SKM-1 (cell line): Measurements from ENCODE around the gene TP73.

Experiments used
- DNase-seq: peaks from one replicate; lab custom pipeline; 2025; ENCODE audit not compliant: unreplicated experiment; lab: John Stamatoyannopoulos, UW

The TP73 gene

DNA sequence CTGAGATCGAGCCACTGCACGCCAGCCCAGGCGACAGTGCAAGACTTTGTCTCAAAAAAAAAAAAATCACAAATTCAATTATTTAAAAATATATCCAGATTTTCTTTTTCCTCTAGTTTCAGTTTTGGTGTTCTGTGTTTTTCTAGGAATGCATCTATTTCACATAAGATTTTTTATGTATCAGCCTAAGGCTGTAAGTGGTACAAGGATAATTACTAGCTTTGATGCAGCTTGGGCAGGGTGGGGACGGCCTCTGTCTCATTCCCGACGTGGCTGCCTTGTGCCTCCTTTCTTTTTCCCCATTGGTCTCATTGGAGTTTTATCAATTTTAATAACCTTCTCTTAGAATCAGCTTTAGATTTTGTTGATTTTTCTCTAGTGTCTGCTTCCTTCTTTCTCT is 106.8 kb downstream of the TP73 start:
- no peak for DNase-seq

DNA sequence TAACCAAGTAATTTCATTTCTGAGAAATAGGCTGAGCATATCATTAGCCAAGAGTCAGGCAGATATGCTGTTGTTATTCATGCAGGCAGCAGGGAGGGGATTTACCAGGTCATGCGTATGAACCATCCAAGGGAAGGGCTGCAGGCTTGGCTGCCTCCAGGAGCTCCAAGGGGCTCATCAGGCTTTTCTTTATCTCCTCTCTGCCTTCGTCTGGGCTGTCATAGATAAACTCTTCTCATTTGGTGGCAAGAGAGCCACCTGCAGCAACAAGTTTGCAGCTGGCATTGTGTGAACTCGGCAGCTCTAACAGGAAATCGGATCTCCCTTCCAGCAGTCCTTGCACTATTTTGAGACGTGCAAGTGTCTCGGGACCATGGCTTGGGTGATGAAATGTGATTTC is 107.5 kb downstream of the TP73 start:
- DNase-seq = no peak

DNA sequence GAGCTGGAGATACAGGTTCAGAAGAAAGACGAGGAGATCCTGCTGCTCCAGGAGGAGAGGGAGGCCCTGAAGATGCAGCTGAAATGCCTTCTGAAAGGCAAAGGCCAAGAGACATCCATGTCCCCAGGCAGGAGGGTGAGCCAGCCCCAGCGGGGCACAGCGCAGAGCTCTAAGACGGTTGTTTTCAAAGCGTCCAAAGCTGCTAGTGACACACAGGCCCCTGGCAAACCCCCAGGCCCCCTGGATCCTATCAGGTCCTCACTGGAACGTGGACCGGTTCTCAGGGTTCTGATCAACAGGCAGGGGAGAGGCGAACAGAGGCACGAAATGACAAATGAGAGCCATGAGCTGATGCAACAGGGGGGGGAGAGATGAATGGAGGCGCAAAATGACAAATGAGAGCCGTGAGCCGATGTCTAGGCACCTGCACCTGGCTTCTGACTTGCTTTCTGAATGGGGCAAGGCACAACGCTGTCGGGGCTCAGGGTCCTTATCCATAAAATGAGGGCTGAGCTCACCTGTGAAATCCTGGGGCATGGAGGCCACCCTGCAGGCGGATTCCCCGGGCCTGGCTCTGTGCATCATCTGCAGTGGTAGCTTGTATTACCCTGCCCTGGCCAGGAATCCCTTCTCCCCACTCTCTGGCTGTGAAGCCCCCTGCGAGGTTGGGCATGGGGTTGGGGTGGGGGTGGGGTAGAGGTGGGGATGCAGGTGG is 109.1 kb downstream of the TP73 start:
- DNase-seq = no peak

DNA sequence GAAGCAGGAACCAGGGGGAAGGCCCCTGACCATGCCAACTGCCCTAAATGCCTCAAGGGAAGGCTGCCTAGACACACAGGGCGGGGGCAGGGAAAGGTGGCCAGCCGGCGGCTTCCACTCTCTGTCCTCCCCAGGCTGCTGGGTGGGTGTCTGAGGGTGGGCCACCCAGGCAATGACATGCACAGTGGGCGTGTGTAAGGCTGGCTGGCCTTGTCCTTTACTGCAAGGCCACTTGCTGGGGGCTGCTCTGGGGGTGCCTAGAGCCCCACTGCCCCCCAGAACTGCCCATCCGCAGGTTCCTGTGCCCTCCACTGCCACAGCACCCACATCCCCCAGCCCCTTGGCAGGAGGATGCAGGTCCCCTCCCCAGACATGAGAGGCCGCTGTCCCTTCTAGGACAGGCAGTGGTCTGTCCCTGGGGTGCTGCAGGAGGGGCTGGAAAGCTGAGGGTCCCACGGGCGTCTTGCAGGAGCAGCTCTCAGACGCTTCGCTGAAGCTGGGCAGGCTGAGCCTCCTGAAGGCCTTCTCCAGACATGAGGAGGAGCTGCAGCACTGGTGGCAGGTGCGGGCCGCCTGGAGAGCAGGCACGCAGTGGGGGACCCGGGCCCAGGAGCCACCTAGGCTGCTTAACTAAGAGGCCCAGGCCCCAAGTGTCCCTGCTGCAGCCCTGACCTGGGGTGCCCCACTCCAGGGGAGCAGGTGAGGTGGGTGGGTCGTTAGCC is 110.0 kb downstream of the TP73 start:
- no peak for DNase-seq

DNA sequence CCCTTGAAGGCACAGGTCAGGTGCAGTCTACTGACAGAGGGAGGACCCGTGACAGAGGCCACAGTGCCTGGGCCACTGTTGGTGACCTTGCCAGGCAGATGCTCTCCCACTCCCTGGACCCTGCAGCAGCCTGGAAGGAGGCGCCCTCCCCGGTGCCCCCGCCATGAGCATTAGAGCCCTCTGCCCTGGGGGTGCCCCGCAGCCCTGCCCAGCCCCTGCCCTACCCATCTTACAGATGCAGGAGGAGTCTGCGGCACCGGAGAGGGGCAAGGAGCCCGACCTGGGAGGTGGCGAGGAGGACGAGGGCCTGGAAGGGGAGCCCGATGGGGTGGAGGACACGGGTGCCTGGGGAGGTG is 110.5 kb downstream of the TP73 start:
- DNase-seq = no peak

DNA sequence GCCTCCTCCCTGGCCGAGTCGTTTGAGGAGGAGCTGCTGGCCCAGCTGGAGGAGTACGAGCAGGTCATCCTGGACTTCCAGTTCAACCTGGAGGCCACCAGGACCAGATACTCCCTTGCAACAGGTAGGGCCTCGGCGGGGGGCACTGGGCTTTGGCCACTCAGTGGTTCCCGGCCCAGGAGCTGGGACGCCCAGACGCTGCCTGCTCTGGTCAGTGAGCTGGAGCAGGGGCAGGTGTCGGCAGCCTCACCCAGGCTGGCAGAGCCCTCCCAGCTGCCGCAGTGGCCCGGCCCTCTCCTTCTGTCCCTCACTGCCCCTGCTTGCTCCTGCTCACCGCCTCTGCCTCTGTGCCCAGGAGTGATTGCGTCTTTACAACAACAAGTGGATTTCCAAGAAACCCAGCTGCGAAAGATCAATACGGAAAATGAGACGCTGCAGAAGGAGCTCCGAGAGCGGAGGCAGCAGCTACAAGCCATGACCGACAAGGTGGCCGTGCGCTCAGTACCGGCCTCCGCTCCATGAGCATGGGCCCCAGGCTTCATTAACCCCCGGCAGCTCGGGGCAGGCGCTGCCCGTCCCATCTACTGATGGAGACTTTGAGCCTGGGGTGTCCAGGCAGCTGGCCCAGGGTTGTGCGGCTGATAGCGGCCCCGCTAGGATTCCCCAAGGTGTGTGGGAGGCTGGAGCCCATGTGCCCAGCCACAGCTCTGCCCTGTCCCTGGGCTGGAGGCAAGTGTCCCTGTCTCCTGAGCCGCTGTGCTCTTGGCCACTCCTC is 111.2 kb downstream of the TP73 start:
- DNase-seq = no peak

DNA sequence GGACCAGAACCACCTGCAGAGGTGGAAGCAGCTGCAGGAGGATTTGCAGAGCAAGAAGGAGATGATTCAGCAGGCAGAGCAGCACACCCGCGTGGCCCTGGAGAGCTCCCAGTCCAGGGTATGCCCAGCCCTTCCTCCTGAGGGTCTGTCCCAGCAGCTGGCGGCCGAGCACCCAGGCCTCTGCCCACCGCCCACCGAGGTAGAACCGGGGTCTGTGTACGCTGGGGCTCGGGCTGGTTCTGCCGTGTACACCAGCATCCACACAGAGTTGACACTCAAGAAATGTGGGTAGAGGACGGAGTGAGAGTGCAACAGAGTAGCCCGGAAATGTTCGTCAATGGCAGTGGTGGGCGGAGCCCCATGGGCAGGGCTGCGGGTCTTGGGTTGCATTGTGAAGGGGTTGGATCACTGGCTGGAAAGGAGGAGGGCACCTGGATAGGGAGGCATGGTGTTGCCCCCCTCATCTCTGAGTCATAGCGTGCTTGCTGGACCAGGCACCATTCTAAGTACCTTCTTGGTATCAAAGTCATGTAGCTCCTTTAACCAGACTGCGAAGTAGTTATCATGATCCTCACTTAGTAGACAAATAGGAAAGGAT is 115.1 kb downstream of the TP73 start:
- no peak for DNase-seq

DNA sequence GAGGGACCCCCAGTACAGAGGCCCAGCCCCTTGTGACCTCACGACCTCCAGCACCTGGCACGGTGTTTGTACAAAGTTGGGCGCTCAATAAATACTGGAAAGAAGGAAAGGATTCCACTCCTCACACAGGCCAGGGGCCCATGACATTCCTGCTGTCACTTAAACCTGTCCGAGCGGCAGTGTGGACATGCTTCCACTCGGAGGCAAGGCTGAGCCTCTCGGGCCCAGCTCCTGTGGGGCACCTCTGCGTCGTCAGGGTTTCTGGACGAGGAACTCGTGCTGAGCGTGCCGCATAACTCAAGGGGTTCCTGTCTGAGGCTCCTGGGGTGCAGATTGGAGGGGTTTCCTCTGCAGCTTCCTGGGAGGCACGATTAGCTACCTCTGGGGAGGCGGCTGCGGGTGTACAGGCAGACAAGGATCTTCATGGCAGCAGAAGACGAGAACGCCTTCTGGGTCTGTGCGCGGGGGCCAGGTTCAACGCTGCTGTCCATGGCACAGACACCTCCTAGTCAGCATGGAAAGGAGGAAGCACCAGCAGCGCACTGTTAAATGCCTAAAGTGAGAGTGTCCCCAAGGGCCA is 116.6 kb downstream of the TP73 start:
- no peak for DNase-seq

DNA sequence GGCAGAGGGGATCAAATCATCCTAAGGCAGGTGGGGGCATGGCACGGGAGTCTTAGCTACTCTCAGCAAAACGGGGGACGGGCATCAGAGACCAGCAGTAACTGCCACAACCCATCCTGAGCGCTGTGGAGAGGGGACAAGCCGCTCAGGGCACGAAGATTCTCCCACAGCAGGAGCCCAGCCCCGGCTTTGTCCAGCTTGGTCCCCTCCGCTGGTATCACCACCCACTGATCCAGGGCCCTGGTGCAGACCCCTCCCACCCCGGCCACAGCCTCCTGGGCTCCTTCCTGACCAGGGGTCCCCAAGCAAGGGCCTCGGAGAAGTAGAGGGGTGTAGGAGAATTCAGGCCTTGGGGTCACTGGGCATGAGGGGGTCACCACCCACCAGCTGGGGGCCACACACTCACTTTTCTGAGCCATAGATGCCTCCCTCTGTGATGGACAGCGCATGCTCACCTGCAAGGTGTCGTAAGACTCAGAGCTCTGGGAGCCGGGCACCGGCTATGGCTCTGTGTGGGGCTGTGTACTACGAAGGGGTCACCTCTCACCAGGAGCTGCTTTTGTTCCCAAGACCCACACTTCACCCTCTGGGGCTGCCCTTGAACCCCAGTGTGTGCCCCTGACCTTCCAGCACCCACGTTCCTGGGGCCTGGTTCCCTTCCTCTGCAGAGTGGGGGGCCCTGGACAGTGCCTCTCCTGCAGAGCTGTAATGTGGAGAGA is 117.9 kb downstream of the TP73 start:
- DNase-seq = no peak

DNA sequence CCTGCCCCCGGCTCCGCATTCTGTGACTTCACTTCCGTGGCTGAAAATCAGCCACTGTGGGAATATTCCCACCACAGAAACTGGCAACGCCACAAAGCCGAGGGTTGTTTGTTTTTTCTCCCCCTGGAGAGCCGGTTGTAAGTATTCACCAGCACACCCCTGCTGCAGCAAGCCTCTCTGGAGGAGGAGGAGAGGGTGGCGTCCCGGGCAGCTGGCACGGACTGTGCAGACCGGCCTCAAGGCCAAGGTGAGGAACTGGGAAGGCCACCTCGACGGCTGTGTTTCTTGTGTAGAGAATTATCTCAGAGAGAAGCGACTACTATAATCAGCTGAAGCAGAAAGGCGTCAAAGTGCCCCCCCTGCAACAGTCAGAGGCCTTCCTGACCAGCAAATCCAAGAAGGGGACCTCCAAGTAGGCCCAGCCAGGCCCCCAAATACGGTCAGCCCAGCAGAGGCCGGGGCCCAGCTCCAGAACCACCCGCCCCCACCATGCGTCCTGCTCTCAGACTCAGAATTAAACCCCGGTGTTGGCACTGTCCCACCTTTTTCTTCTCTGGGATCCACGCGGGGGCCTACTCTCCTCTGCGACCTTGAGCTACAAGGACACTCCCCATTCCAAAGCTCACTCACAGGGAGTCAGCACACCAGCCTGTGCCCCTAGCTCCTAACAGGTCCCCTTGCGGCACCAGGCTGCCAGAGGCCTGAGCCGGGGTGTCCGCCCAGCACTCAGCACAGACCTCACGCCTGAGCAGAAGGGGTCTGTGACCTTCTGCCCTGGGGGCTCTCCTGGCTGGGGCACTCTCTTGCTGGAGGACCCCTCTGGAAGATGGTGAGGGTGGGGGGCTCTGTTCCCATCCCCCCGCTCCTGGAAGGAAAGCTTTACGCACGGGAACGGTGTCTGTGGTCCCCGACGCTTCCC is 119.1 kb downstream of the TP73 start:
- DNase-seq = no peak

DNA sequence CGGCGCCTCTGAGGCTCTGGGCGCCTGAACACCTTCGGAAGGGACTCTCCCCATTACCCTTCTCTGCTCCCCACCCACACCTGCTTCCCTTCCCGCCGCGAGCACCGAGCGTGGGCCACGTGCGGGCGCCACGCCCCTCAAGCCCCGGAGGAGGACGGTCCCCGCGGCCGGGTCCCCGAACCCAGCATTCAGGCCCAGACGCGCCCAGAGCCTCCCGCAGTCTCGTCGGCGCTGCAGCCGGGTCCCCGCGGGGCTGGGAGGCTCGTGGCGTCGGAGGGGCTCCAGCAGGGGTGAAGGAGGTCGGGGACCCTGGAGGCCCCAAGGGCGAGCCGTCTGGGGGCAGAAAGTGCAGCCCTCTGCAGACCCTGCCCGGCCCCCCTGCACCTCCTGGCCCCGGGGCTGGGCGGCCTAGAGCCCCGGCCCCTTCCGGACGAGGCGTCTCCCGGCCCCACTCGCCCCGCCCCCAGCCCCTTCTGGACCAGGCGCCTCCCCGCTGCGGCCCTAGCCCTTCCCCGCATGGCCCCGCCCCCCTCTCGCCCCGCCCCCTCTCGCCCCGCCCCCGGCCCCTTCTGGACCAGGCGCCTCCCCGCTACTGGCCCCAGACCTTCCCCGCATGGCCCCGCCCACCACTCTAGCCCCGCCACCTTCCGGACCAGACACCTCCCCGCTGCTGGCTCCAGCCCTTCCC is 119.9 kb downstream of the TP73 start:
- DNase-seq = peak; percentile 75

DNA sequence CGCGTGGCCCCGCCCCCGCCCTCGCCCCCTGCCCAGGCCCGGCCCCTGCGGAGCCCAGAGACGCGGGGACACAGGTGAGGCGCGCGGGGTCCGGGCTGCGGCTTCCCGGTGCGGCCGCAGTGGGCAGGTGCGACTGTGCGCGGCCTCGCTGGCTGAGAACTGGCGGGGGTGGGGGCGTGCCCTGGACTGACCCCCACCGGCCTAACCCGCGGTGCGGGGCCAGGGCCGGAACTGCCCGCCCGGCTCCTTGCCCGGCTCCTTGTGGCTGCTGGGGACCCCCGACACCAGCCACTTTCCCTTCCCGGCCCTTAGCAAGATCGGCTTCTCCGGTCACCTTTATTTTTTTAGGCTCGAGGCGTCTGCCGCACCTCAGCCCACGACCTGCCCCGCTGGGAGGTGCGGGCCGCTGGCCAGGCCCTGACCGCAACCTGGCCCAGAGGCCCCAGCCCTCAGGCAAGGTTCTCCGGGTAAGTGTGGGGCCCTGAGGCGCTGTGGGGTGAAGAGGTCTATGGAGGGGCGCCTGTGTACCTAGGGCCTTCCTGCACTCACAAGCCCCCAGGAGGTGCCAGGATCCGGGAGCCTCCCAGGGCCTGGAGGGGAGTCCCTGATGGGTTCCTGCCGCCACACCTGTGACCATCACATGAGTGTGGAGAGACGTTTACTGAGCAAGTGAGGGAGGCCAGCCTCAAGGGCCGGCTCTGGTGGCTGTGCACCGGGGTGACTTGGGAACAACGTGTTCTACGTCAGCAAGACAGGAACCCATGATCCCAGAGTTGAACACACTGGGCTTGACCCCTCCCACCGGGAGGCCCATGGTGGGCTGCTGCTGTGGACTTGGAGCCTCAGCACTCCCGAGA is 120.6 kb downstream of the TP73 start, which contains the start of gene SMIM1:
TSS of gene SMIM1 (plus strand) at position 35 of the 857 bp plus-strand sequence. CDS start 2,625 bp downstream, outside the sequence.
- no peak for DNase-seq

DNA sequence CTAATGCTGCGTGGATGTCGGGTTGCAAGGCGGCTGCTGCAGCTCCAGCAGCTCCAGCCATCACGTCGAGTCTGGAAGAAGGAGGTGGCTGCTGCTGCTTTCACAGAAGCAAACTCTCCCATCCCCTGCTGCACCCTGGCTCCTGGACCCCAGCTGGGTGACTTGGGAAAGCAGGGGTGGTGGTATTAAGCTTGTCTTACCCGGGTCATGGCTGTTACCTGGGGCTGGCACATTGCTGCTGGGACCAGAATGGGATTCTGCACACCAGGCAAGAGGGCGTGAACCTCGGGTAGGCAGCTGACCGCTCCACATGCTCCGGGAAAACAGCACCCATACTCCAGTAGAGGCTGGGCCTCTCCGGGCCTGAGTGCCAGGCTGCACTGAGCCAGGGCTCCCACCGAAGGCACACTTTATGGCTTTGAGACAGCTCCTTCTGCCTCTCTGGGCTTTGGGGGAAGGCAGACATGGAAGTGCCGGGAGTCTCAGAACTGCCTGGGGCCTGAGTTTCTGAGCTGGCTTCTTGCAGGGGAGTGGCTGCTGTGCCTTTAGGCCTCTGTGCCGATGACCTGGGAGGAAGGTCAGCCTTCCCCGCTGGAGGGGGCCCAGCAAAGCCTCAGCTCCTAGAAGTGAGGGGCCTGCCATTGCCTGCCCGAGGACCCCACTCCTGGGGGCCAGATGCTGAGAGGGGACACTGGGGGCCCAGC is 121.4 kb downstream of the TP73 start:
- DNase-seq = no peak

DNA sequence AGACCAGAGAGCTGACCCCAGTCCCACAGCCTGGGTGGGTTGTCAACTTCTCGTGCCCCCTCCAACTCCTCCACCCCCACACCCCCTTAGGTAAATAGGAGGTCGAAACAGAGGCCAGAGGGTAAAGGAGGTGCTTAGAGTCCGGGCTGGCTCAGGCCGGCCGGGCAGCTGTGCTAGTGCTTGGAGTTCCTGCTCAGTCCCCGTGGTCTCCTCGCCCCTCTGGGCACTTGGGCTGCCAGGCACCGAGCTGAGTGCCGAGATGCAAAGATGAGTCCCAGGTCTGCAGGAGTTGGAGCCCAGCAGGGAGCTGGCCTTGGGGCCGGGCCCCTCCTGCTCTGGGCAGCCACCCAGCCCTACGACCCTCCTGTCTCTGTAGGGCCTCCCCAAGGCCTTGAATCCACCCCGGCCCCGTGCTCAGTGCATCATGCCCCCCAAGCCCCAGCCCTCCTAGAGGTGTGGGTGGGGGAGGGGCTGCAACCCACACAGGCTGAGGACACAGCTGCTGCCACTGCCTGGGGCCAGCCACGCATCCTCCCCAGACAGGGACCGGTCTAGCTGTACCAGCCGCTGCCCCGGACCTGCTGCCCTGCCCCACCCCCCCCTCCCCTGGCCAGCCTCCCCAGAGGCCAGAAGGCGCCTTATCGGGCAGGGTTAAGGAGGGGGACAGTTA is 122.1 kb downstream of the TP73 start:
- DNase-seq = no peak

DNA sequence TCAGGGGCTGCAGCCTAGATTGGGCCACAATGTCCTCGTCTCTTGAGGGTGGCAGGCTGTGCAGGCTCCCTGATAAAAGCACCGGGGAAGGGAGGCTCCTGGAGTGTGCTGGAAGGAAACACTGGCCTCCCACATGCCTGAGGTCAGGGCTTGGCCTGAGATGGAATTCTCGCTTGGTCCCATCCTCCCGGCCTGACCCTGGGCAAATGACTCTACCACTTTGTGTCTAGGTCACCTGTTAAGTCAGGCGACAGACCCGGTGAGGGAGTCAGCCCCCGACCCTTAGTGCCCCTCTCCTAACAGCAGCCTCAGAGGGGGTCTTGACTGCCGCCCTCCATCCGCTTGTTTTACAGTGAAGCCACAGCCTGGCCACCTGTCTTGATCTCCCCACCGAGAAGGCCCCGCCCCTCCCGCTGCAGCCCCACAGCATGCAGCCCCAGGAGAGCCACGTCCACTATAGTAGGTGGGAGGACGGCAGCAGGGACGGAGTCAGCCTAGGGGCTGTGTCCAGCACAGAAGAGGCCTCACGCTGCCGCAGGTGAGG is 122.7 kb downstream of the TP73 start:
- no peak for DNase-seq

DNA sequence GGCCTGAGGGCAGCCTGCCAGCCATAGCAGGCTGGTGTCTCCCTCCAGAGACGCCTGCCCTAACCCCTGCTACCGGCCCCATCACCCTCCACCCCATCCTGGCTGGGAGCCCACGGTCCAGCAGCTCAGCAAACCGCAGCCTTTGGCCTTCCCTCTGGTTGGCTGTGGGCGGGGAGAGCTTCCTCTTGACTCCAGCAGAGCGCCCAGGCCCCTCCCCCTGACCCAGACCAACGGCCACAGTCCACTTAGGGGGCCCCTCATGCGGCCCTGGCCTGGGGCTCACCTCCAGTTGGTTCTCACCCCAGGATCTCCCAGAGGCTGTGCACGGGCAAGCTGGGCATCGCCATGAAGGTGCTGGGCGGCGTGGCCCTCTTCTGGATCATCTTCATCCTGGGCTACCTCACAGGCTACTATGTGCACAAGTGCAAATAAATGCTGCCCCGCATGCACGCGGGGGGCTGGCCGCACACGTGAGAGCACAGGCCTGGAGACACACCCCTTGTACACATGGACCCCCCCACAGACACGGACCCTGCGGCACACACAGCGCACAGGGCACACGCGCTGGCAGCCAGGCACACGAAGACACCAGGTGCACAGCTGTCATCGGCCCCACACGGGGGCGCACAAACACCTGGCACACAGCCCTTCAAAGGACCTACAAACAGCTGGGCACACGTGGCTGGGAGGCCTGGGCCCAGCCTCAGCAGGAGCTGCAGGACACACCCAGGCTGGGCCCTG is 123.3 kb downstream of the TP73 start:
- peak; percentile 46 for DNase-seq
